AG04449 (cell line): ENCODE data around the gene COA3.

ENCODE experiments used
- CTCF ChIA-PET: fragments of 350-600 bp; formaldehyde crosslinking; extraction: SDS; loops from one replicate; lab custom pipeline; 2021; ENCODE audit warnings: antibody characterized with exemption; lab: Yijun Ruan, JAX
- POLR2A ChIA-PET: fragments of 400-600, 350-600 bp; formaldehyde crosslinking; extraction: SDS; loops from one replicate; lab custom pipeline; 2020; ENCODE audit warnings: antibody characterized with exemption, inconsistent platforms; lab: Yijun Ruan, JAX
- DNase-seq: peaks from one replicate; pipeline ENCODE4 v3.0.0-alpha.2; 2010; ENCODE audit warnings: low read depth, low spot score
- H3K4me3 ChIP-seq: 2 replicates; pipeline ENCODE4 v1.5.1; 2011; ENCODE audit warnings: low read depth, mild to moderate bottlenecking, control low read depth, low read length
- TF ChIP-seq, protein P1 (sequence below): IDR thresholded peaks from one replicate; pipeline ENCODE4 v1.5.1; 2011; ENCODE audit warnings: mild to moderate bottlenecking, moderate library complexity, low read length, control low read depth, inconsistent platforms; ENCODE audit not compliant: insufficient read depth; ENCODE audit errors: missing control alignments

The COA3 gene

GRCh38 chr17:42784811-42785592, 13.5 kb downstream of the COA3 start:
- ChIA-PET CTCF (interaction anchor here (2.3 to 2.4 kb wide), 2 partner anchors 13 to 39 kb away, joined by 5 to 8 read pairs; partner anchors contain the start of genes BECN1, CNTD1 and COA3), POLR2A (no interaction called here)
- TF ChIP-seq, protein P1, sequence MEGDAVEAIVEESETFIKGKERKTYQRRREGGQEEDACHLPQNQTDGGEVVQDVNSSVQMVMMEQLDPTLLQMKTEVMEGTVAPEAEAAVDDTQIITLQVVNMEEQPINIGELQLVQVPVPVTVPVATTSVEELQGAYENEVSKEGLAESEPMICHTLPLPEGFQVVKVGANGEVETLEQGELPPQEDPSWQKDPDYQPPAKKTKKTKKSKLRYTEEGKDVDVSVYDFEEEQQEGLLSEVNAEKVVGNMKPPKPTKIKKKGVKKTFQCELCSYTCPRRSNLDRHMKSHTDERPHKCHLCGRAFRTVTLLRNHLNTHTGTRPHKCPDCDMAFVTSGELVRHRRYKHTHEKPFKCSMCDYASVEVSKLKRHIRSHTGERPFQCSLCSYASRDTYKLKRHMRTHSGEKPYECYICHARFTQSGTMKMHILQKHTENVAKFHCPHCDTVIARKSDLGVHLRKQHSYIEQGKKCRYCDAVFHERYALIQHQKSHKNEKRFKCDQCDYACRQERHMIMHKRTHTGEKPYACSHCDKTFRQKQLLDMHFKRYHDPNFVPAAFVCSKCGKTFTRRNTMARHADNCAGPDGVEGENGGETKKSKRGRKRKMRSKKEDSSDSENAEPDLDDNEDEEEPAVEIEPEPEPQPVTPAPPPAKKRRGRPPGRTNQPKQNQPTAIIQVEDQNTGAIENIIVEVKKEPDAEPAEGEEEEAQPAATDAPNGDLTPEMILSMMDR = no peak
- no peak for DNase-seq
- H3K4me3 ChIP-seq = no peak overlapping the region

DNA sequence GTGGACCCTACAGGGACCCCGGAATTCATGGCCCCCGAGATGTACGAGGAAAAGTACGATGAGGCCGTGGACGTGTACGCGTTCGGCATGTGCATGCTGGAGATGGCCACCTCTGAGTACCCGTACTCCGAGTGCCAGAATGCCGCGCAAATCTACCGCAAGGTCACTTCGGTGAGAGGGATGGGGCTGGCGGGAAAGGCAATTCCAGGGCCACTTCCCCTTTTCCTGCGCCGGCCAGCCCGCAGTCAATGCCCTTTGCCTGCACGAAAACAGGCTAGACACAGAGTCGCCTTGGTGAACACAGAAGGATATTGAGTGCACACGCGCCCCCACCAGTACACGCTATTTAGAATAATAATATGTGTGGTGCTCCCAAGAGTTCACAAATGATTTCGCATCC, 14.1 kb downstream of the COA3 start:
- ChIA-PET CTCF (no interaction called here), POLR2A (no interaction called here)

DNA sequence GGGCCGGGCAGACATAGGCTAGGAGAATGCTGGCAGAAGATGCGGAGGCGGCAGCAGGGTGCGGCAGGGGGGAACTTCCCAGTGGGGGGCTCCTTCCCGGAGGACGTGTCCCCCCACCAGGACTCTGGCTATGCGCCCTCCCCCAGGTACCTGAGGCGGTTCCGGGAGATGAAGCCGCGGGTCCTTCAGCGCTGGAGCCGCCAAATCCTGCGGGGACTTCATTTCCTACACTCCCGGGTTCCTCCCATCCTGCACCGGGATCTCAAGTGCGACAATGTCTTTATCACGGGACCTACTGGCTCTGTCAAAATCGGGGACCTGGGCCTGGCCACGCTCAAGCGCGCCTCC, 14.7 kb downstream of the COA3 start:
- POLR2A ChIA-PET = interaction anchor here (0.6 to 1.4 kb wide), 3 partner anchors 10 to 13 kb away, joined by 3 to 5 read pairs (median 4); partner anchors contain the start of gene VPS25
- H3K4me3 ChIP-seq = peak overlapping the region; percentile 76
- no peak for DNase-seq
- CTCF ChIA-PET = interaction anchor here (1.0 to 1.4 kb wide), 2 partner anchors 20 to 40 kb away, joined by 4 to 6 read pairs; partner anchors contain the start of gene BECN1
- TF ChIP-seq, protein P1 = no peak

More for the DNA sequence above, 14.1 kb downstream of the COA3 start:
- TF ChIP-seq, protein P1 = no peak
- no peak overlapping the region for H3K4me3 ChIP-seq
- DNase-seq = no peak

DNA sequence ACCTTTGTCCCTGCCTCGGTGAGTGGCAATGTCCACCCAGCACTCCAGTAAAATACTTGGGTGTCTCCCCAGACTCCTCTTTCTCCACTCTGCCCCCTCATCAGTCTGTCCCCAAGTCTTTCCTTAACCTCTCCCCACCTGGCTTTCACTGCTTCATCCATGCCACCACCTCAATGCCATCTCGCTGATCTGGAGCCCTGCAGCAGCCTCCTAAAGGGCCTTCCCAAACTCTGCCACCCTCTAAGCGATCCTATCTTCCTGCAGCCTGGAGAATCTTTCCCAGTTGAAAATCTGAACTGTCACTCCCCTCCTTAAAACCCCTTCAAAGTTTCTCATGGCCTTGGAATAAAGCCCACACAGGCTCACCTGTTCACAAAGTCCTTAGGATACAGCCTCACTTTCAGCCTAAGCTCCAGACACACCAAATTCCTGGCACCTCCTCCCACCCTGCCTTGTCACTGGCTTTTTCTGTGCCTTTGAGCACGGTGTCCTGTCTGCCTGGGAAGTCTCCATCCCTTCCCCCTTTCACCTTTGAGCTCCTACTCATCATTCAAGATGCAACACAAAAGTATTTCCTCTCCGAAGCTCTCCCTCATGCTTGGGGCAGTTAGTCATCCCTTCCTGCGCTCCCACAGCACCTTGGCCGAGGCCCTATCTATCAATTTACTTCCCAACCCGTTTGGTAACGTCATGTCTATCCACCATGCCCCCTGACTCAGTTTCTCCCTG, 15.3 kb downstream of the COA3 start:
- H3K4me3 ChIP-seq = peak overlapping the region; percentile 76
- ChIA-PET CTCF (interaction anchor here (1.0 to 2.2 kb wide), 4 partner anchors 10 to 51 kb away, joined by 4 to 8 read pairs (median 6); partner anchors contain the start of genes BECN1 and VPS25), POLR2A (interaction anchor here (0.6 to 1.4 kb wide), 3 partner anchors 10 to 14 kb away, joined by 3 to 5 read pairs (median 4); partner anchors contain the start of gene VPS25)
- DNase-seq = no peak
- TF ChIP-seq, protein P1 = no peak

GRCh38 chr17:42782166-42783061, 16.1 kb downstream of the COA3 start:
- CTCF ChIA-PET = interaction anchor here (1.0 to 5.8 kb wide), 7 partner anchors 9 to 52 kb away, joined by 3 to 34 read pairs (median 5); partner anchors contain the start of genes BECN1 and VPS25
- peak overlapping the region; percentile 76 for H3K4me3 ChIP-seq

More at GRCh38 chr17:42782166-42783061, 16.1 kb downstream of the COA3 start:
- no peak for DNase-seq
- TF ChIP-seq, protein P1 = no peak
- POLR2A ChIA-PET = interaction anchor here (0.6 to 1.9 kb wide), 3 partner anchors 9 to 22 kb away, joined by 3 to 5 read pairs (median 5); partner anchors contain the start of gene VPS25
